Adipose tissue (tissue), 3 donors: ENCODE measurements around the gene FASLG. TPM values are rescaled to one million over a fixed set of nuclear protein-coding genes. Genes with fewer than 3 reads are reported as not detected.
"Not testable (repeated sequence)": the region's sequence is repeated elsewhere in the genome, so short reads cannot be mapped to it uniquely, and the experiment has no call there.

ENCODE experiments used
- H3K27ac ChIP-seq: one replicate; pipeline ENCODE4 v1.5.1; 2013; ENCODE audit warnings: low read depth, low read length
- WGBS, 3 donors: extraction: QIAGEN DNeasy Blood & Tissue Kit; methylation state at CpG; one replicate each; pipeline ENCODE4 v1.1.7; 2013; 5-methylcytosine and 5-hydroxymethylcytosine counted together
- polyA plus RNA-seq, 3 donors: library from polyadenylated mRNA; stranded (reverse); fragments of 200-250 nt; gene quantifications; one replicate each; pipeline ENCODE4 v1.2.3, GENCODE V29; 2013
- donor health status: healthy with polysubstance abuse.
- donor health status: Bipolar disorder and iron deficiency.
- donor health status: healthy.

Gene FASLG
- polyA plus RNA-seq, 3 donors: 0.06 to 0.18 TPM; not detected in 1

DNA sequence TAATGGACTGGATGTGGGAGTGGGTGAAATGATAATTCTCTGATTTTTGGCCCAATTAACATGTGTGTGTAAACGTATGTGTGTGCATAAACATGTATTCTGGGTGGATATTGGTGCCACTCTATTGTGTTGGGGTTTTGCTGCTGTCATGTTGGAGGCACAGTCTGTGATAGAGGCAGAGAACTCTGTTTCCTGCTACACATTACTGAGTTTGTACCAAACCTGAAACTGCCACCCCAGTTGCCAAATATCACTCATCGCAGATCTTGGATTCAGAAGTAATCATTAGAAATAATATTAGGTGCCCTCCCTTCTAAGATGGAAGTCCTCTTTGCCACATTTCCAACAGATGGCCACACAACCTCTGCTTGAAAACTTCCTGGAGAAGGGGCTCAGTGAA lies 13.8 kb downstream of the FASLG start:
- 59 to 68% (median 66%) methylated on average over 2 of the region's 2 CpGs for WGBS, 3 donors
- no peak overlapping the region for H3K27ac ChIP-seq

DNA sequence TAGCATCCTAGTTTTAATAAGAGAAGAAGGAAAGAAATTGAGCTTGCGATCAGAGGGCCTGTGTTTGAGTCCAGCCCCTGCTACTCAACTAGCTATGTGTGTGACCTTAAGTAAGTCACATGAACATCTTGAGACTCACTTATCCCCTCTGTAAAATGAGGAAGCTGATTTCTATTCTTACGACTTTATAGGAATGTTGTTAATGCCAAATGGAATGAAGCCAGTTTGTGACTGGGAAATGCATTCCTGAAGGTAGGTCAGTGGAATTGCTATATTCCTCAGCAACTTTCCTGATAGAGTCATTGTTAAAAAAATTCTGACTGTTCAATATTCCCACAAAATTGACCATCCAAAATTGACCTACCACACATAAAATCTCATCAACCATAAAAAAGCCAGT lies 14.9 kb downstream of the FASLG start:
- no peak overlapping the region for H3K27ac ChIP-seq
- WGBS, 3 donors: 62 to 81% (median 71%) methylated on average over 2 of the region's 2 CpGs

DNA sequence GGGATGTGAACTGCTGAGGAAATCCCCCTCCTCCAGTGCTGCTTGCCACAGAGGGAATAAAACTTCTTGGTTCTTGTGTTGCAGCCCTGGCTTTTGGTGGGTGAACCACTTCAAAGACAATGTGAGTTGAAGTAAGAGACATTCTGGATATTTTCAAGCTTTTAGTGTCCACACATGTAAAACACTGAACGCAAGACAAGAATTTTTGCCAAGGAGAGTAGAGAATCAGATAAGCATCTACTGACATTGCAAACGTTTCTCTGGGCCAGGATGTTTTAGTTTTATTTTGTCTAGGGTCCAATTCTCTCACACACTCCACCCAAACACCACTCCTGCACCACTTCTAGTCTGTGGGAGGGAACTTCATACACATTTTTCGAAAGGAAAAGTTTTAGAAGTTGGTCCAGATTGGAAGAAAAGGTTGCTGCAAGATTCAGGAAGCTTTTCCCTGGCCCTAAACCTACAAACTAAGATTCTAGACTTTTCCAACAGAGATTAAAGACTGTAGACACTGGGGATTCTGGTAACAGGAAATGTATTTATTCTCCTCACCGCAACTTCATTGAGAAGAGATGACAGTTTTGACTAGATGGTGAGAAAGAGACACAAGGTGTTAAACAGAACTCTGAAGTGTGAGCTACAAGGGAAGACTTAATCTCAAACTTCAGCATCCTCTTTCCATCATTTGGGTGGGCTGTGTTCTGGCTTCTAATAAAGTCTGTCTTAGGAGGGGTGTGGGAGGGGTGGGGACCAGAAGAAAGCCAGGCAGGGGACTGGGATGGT lies 16.1 kb downstream of the FASLG start:
- 35 to 56% (median 41%) methylated on average over 4 of the region's 4 CpGs for WGBS, 3 donors
- no peak overlapping the region for H3K27ac ChIP-seq

DNA sequence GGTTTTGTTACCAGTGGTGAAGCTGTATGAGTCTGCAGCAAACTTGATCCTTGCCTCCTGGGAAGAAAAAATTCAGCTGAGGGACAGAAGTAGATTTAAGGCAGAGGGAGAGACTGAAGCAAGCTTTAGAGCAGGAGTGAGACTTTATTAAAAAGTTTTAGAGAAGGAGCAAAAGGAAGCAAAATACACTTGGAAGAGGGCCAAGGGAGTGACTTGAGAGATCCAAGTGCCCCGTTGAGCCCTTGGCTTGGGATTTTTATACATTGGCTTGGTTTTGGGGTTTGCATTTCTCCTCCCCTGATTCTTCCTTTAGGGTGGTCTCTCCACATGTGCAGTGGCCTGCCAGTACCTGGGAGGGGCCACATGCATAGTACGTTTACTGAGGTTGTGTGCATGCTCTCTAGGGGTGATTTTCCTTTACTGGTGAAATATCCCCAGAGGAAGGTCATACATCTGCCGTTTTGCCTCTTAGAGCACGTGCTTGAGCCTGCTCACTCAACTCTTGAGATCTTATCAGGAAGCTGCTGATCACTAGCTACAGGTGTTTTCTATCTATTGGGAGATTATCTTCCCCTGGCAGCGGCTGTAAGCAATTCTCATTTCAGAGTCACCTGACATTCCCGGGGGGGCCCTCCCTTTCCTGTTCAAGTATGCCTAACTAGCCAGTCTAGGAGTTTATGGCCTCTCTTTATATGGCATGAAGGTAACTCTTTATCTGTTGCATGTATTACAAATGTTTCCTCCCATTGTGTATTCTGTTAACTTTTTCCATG lies 20.3 kb downstream of the FASLG start:
- no peak overlapping the region for H3K27ac ChIP-seq
- 37 to 55% (median 51%) methylated on average over 6 of the region's 6 CpGs for WGBS, 3 donors

DNA sequence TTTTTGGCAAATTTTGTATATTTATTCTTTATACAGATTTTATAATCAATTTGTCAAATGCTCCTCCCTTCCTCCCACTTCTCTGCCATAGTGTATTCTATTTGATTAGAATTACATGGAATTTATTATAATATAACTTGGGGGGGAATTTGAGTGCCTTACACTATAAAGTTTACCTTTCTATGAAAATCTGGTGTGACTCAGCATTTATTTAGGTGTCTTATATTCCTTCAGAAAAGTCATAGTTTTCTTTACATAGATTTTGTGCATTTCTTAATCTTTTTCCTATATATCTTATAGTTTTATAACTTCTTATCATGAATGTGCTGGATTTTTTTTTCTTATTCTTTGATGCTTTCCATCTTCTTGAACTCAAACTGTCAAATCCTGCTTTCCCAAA lies 21.3 kb downstream of the FASLG start:
- H3K27ac ChIP-seq: no peak overlapping the region

DNA sequence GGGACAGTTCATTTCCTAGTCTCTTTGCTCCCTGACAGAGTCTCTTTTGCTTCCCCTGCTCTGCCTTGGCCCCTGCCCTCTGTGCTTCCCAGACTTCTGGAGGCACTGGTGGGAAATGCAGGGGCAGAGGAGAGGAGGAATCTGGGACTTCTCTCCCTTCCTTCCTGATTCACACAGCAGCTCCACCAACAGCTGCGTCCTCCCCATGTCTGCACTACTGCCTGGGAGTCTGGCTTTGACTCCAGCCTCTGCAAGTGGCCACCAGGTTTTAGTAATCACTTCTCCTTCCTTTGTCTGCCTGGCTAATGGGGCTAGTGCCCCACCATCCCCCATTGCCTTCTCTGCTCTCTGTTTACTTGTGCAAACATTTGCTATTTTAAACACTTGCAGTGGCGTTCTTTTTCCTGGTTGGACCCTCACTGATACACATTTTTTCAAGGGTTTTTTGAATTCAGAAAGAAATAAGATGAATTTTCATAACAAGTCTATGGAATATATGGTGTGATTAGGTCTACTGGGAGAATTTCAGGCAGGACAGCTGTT lies 21.9 kb downstream of the FASLG start:
- 65 to 91% (median 80%) methylated on average over 2 of the region's 2 CpGs for WGBS, 3 donors
- H3K27ac ChIP-seq: no peak overlapping the region

DNA sequence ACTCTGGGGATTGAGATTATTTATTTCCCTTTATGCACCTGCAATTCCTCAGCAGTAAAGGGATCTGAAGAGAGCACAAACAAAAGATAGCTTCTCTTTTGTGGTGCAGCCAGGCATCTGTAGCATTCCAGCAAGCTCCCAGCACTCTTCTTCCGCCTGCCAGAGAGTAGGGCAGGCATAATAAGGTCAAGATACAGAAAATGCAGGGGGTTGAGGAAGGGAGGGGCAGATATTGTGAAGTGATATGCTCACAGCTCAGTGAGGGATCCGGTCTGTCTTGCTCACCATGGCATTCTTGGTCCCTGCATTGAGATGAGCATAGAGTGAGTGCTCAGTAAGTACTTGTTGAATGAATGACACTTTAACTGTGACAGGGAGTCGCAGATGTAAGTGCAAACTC lies 23.9 kb downstream of the FASLG start:
- H3K27ac ChIP-seq: no peak overlapping the region
- 67 to 90% (median 77%) methylated on average over 3 of the region's 3 CpGs for WGBS, 3 donors

DNA sequence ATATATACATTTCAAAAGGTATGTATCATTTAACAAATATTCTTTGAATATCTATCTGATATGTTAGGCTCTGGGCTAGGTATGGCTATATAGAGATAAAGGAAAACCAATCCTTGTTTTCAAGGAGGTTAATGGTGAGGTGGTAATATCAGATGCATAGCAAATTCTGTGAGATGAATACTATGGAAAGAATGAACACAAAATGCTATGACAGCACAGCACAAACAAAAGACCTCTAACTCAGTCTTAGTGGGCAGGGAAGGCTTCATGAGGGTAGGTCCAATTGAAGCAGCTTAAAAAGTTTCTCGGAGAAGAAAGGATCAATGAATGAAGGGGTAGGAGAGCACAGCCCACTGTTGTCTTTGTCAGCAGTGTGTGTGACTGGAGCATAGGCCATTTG lies 27.2 kb downstream of the FASLG start:
- WGBS, 3 donors: 89 to 98% (median 94%) methylated on average over 1 of the region's 1 CpG

DNA sequence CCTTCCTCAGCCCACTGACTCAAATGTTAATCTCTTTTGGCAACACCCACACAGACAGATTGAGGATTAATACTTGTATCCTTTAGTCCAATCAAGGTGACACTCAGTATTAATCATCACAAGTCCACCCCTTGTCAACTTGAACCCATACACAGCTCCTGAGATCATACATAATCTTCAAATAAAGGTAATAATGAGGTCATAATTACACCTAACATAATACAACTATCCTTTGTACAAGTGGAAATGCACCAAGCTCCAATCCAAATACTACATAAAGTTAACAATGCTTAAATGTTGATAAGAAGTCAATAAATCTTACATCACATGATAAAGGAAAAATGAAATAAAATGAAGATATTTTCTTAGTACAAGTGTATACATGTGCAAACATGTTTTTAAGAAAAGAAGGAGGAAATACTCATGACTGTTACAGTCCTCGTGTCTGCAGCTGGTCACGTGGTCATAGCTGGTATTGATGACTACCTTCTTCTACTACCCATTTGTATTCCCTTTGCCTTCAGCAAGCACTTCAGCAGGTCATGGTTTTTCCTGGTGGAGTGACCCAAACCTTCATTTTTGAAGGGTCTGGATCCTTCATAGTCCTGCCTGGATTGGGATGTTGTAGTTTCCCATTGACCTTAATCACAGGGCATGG lies 29.7 kb downstream of the FASLG start:
- not testable (repeated sequence) for H3K27ac ChIP-seq
- 78 to 91% (median 82%) methylated on average over 2 of the region's 2 CpGs for WGBS, 3 donors

More for the DNA sequence above, 27.2 kb downstream of the FASLG start:
- no peak overlapping the region for H3K27ac ChIP-seq

DNA sequence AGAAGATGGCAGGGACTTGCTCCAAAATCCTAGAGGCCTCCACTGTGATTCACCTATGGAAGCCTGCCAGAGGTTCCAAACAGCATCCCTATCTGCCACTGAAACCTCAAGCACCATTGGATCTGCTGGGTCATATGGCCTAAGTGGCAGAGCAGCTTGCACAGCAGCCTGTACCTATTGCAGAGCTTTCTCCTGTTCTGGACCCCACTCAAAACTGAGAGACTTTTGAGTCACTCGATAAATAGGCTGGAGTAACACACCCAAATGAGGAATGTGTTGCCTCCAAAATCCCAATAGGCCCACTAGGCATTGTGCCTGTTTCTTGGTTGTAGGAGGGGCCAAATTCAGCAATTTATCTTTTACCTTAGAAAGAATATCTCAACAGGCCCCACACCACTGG lies 32.0 kb downstream of the FASLG start:
- H3K27ac ChIP-seq: not testable (repeated sequence)
- 70 to 82% (median 81%) methylated on average over 1 of the region's 1 CpG for WGBS, 3 donors

DNA sequence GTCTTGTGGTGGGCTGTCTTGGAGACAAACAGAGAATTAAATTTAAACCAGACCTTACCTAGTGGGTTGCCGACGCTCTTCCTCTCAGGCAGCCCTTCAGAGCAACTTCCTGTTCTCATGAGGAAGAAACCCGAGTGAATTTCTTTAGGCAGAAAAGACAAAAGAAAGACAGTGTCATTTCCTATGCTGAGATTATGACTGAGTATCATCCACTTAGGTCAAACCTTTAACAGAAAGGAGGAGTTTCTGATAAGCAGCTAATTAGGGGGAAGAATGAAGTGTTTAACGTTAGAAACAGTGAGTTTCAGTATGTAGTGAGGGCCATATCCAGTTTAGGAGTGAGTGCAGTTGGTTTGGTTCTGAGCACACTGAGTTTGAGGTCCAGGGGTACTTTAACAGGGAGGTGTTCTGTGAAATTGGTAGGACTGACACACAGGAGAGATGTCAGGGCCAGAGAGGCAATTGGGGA lies 38.7 kb downstream of the FASLG start:
- no peak overlapping the region for H3K27ac ChIP-seq

DNA sequence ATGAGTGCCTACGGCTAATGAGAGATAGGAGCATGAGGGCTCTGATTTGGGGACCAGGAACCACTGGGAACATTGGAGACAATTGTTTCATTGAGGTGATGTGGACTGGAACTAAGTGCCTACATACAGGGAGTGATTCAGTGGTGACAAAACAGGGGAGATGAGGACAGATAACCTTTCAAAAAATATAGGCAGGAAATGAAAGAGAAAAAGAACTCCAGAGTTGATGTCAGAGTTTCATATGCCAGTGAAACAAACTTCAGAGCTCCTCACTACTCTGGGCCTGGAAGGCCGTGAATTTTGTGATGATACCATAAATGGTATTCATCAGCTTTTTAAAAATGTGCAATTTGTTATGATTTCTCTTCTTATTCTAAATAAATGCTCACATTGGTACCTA lies 39.3 kb downstream of the FASLG start:
- WGBS, 3 donors: 87 to 90% (median 87%) methylated on average over 2 of the region's 2 CpGs
- H3K27ac ChIP-seq: no peak overlapping the region

More for the DNA sequence above, 38.7 kb downstream of the FASLG start:
- 31 to 62% (median 38%) methylated on average over 4 of the region's 4 CpGs for WGBS, 3 donors

DNA sequence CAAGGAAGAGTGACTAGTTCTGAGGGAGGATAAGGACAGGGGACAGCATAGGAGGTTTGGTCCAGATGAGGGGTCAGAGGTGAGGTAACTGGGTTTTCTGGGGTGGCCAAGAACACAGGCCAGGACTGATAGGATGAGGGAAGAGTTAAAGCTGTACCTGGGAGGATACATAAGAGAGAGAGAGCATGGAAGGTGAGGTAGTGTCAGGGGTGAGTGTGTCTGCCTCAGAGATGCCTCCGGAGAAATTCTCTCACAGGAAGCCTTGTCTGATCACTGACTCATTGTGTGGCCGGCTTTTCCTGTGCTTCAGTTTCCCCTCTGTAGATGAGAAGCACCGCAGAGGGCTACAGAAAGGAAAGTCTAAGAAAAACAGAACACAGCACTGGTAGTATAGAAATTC lies 40.2 kb downstream of the FASLG start:
- no peak overlapping the region for H3K27ac ChIP-seq
- WGBS, 3 donors: 41 to 67% (median 53%) methylated on average over 3 of the region's 3 CpGs

DNA sequence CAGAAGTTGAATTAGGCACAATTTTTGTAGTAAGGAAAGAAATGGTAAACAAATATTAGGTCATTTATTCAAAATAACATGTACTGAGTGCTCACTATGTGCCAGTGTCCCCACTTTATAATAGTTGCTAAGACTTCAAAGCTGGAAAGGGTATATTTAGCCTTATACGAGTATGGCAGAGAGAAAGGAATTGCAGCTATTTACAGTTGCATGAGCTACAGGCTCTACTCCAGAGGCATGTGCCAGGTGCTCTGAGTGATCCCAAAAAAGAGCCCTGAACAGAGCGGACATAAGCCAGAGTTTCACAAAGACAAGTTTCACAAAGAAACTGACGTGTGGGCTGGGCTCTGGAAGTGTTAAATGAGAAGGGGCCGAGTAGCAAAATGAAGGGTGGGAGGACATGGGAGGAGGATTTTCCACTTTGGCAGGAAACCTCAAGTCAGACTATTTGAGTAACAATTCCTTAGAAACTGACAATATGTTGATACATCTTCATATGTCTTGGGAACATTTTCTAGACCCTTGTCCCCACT lies 40.9 kb downstream of the FASLG start:
- WGBS, 3 donors: 53 to 78% (median 56%) methylated on average over 4 of the region's 4 CpGs
- H3K27ac ChIP-seq: no peak overlapping the region

DNA sequence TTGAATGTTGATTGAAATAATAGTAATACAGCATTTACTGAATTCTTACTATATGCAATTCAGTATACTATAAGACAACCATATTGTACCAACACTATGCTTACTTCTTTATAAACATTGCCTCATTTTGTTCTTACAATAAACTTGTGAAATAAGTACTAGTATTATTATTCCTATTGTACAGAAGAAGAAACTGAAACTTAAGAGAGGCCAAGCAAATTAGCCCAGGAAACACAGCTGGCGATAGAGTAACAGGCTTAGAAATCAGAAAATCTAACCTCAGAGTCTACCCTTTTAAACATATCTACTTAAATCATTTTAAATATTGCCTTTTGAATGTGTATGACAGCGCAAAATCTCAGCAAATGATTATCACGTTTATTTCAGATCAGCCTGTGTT lies 41.7 kb downstream of the FASLG start:
- no peak overlapping the region for H3K27ac ChIP-seq
- 91 to 94% (median 93%) methylated on average over 3 of the region's 3 CpGs for WGBS, 3 donors

DNA sequence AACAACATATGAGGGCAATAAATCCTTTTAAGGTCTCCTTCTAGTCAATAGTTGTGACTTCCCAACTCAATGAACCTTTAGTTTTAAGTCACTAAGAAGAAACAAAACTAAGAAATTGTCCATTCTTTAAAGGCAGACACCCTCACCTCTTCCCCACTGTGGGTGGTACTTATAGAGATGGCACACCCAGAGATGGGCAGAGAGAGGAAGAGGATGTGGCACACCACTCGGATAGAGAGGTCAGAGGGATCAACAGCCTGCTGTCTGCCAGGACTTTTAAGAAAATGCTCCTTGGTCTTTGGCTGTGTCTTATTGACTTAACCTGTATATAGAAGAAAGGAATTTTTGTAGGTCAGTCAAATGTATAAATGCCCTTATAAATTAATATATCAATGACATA lies 45.1 kb downstream of the FASLG start:
- 44 to 59% (median 50%) methylated on average over 1 of the region's 1 CpG for WGBS, 3 donors
- H3K27ac ChIP-seq: no peak overlapping the region

DNA sequence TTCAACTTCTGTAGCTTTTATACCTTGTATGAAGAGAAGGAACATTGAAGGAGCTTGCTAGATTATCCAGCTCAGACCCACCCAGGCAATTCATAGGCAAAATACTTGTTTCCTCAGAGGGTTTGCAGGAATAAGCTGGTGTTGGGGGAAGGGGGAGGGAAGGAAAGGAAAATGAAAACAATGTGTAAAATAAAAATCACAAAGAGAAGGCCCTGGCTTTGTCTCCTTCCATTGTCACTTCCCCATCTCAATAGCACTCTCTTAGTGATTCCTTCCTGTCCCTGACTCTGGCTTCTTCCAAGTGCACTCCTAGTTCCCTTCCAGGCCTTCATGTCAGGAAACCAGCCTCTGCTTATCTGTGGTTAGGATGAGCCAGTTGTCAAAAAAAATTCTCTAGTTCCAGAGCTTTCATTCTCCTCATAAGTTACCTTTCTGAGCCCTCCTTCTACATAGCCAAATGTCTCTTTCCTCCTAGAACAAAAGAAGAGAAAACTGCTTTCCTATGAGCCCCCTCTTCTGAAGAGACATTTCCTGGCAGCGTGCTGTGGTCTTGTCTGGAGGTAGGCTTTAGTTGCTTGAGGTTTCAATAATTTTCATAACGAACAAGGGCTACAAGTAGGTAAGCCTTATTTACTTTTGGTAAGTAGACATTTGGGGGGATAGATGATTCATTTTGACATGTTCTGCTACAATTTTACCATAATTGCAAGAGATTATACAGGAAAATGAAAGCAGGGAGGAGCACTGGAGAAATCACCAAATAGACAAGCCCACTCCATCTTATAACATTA lies 45.7 kb downstream of the FASLG start:
- WGBS, 3 donors: 69 to 75% (median 74%) methylated on average over 2 of the region's 2 CpGs
- H3K27ac ChIP-seq: no peak overlapping the region

DNA sequence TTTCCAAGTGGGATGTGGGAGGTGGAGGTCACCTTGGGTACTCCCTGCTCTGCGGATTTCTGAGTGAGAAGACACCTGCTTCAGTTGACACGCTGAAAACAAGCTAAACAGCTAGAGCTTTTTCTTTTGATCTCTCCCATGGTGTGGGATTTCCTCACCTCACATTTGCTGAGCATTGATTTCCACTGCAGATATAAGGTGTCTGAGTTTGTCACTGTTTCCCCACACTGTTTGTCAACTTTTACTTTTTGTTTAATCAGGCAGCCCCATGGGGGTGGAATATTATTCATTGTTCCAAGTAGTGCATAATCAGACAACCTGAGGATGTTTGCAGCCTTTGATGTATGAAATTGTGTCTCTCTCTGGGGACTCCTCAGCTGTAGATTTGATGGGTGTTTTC lies 49.5 kb downstream of the FASLG start:
- WGBS, 3 donors: 16 to 46% (median 45%) methylated on average over 2 of the region's 2 CpGs
- H3K27ac ChIP-seq: no peak overlapping the region
